ENCODE measurements around the gene EME1.
A peak's percentile ranks its signal among the peaks of the same experiment; 100 is the strongest.
"Not testable (repeated sequence)": the region's sequence is repeated elsewhere in the genome, so short reads cannot be mapped to it uniquely, and the experiment has no call there.

Gene EME1

DNA sequence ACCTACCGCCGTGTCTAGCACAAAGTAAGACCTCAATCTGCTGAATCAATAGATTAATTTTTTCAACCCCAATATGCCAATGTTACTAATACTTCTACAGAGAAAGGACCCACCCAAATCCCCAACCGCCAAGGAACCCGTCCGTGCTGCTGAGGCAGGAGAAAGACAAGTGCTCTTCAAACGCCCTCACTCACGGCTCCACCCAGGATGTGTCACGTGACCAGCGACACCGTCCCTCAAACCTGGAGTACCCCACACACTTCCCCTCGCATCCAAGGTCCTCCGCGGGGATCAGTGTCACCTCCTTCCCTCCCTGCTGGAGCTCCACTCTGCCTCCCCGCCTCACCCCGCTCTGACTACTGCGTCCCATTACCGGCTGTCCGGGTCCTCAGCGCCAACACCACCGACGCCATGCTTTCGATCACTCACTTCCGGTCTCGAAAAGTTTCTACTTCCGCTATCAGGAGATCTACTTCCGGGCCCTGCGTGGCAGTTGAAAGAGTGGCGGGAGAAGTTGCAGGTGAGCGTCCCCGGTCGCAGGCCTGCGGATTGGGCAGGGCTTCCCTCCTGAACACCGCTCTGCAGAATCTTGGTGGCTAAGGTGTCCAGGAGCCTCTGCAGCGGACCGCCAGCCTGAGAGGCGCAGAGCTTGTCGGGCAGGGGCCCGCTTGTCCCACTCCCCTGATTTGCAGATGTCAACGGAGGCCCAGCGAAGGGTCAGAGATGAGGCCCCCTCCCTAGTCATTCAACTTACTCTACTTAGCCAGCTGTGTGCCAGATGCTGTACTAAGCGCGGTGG lies at the start of gene EME1, which contains the start of gene MRPL27:
TSS of gene EME1 (plus strand) at position 472 of the 799 bp plus-strand sequence. CDS start 1,980 bp downstream, outside the sequence.
TSS of gene MRPL27 (minus strand) at position 427 of the 799 bp plus-strand sequence. CDS start at position 413, 14 bp downstream.
- peak; percentile 76 for DNase-seq (ENCODE audit: low read depth)

- DNase-seq (ENCODE audit: low read depth) = no peak
Observed at GRCh38 chr17:50325906-50326305, 47.1 kb upstream of the EME1 start.

GRCh38 chr17:50326831-50327364 lies 46.1 kb upstream of the EME1 start:
- DNase-seq (ENCODE audit: low read depth) = no peak

DNA sequence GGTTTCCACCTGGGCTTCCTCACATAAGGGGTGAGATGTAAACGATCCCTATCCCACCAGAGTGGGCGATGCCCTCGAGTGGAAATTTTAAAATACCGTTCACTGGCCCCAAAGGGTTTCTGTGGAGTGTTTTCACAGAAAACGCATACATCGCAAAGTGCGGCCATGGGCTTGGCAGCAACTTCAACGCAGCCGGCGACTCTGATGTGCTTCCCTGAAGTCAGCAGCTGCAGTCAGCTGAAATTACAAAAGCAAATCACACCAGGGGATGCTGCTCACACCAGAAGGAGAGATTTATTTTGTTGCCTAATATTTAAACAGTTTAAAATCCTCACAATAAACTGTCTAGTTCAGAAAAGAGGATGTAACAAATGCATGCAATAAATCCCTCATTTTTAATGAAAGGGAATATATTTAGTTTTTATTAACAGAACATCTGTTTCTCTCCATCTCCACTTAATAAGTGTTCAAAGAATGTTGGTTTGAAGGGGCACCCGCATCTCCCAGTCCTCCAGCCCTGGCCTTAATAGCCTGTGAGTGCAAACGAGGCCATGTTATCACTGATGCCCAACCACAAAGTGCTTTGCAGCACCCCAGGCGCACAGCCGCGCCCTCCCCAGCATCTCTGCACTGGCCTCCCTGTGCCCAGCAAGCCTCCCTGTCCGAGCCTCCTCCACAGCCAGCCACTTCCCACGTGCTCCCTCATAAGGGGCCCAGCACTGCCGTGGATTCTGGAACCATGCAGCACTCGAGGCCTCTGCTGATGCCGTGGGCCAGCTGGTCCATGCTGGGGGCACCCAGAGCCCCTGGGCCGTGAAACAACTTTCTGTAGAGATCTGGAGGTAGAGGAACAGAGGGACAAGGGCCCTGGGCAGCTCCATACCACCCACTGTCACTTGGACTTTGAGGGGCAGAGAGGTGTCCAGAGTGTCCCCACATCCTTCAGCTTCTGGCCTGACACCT lies 44.4 kb upstream of the EME1 start:
- no peak for DNase-seq (ENCODE audit: low read depth)

DNA sequence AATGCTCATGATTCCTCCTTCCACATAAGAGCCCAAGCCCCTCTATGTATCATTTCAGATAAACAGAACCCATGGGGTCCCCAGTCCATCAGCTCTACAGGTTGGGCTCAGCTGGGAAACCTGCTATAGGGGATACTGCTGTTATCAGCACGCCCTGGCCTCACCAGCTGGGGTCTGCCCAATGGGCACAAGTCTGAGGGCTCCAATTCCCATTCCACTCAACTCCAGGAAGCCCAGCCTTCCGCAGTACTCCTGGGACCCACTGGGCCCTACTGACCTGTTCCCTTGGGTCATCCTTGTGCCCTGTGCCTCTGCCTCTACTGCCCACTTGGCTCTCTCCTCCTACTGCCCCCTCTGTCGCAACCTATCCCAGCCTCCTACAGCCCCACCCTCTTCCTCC lies 43.3 kb upstream of the EME1 start:
- DNase-seq (ENCODE audit: low read depth) = no peak

DNA sequence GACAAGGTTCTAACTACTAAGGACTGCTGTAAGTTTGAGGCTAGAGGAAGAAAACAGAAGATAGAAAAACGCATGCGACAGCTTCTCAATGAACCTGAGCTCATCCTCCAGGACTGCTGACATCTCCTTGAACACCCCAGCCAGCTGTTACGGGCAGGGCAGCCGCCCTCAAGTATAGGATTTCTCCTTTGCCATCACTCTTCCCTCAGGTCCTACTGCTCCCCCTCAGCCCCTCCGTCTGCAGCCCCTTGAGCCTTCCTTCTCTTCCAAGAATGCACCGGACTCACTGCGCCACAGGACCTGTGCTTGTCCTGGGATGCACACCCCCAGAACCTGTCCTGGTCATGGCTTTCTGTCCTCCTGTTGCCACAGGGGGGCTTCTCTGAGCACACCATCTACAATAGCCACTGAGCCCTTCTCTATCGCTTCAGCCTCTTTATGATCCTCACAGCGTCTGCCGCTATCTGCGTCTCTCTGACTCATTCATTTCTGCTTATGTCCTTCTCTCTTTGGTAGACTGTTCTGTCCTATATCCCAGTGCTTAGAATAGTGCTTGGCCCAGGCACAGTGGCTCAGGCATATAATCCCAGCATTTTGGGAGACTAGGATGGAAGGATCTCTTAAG lies 42.8 kb upstream of the EME1 start:
- no peak for DNase-seq (ENCODE audit: low read depth)

- no peak for DNase-seq (ENCODE audit: low read depth)
Observed at GRCh38 chr17:50331085-50331791, 41.8 kb upstream of the EME1 start.

DNA sequence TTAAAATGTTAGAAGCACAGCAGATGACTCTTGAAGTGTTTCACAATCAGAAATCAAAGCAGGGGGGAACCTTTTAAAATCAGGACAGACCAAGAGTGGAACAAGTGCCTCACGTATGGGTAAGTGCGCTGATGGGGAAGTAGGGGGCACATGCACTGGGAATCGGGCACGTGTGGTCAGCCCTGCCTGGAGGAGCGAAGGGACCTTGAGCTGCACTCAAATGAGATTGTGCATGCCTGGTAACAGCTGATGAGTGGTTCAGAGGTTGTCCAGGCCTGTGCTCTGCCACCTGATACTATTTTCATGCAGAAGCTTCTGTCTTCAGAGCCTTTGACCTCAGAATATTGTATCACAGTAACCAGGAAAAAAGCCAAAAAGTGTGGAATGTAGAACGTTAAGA lies 40.8 kb upstream of the EME1 start:
- DNase-seq (ENCODE audit: low read depth) = no peak

DNA sequence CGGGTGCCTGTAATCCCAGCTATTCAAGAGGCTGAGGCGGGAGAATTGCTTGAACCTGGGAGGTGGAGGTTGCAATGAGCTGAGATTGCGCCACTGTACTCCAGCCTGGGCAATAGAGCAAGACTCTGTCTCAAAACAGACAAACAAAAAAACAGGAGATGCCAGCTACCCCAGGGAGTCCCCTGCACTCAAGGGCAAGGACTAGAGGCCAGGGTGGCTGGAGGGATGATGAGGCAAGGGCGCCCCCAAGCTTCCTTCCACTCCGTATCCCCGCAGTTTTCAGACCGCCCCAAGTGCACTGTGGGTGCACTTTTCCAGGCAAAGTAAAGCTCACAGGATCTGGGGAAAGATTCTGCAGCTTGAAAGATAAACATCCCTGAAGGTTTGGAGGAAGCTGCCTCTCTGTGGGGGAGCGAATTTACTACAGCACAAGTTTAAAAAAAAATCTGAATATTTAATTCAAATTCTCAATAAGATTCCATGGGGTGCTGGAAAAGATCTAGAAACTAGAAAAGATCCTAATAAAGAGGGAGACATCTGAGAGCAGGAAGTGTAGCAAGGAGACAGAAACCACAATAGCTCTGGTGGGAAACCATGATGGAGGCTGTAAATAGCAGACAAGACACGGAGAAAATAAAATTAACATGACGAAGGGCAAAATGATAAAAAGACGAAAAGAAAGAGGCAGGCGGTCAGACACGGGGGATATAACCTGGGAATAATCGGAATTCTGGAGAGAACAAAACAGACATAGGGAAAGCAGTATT lies 39.6 kb upstream of the EME1 start:
- DNase-seq (ENCODE audit: low read depth) = not testable (repeated sequence)

- peak; percentile 78 for DNase-seq (ENCODE audit: low read depth)
Observed at GRCh38 chr17:50337956-50338355, 35.1 kb upstream of the EME1 start.

- DNase-seq (ENCODE audit: low read depth) = no peak
Observed at GRCh38 chr17:50338645-50339044, 34.4 kb upstream of the EME1 start.

DNA sequence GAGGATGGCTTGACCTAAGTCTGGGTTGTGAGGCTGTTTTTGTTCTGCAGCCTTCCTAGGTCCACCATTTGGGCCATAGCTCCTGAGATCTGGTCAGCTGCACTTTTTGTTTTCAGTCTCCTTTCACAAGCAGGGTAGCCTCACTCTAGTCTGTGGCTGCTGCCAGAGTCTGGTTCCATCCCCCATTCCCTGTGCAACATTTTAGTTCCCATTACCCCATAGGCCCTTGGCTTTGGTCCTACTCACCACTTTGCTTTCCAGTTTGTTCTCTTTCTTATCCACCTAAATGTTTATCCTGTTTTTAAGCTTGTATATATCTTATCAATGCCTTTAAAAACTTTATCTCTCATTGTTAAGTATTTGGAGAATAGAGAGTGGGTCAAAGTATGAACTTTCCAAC lies 33.6 kb upstream of the EME1 start:
- no peak for DNase-seq (ENCODE audit: low read depth)

DNA sequence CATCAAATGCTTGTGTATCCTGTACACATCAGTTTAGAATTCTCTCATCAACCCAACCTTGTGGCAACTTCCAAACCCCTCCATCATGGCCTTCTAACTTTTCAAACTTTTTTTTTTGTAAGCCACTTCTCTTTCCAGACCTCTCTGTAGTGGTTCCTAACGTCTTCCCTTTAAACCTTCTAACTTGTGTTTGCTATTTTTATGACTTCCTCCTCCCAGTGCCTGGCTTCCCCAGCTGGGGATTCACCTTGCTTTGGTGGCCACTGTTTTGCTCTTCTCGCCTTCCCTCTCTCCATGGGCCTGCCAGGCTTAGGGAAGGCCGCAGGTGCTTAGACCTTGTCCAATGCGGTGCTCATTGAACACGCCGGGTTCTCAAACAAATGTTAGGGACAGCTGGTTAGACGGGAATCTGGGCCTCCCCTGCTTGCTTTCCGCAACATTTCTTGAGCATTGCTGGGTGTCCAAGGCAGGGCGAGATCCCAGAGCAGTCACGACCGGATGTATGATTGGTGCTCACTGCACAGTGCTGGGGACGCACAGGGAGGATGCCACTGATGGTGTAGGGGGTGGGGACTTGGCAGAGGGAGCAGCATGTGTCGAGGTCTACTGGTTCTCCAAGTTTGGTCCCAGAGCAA lies 28.2 kb upstream of the EME1 start:
- no peak for DNase-seq (ENCODE audit: low read depth)

DNA sequence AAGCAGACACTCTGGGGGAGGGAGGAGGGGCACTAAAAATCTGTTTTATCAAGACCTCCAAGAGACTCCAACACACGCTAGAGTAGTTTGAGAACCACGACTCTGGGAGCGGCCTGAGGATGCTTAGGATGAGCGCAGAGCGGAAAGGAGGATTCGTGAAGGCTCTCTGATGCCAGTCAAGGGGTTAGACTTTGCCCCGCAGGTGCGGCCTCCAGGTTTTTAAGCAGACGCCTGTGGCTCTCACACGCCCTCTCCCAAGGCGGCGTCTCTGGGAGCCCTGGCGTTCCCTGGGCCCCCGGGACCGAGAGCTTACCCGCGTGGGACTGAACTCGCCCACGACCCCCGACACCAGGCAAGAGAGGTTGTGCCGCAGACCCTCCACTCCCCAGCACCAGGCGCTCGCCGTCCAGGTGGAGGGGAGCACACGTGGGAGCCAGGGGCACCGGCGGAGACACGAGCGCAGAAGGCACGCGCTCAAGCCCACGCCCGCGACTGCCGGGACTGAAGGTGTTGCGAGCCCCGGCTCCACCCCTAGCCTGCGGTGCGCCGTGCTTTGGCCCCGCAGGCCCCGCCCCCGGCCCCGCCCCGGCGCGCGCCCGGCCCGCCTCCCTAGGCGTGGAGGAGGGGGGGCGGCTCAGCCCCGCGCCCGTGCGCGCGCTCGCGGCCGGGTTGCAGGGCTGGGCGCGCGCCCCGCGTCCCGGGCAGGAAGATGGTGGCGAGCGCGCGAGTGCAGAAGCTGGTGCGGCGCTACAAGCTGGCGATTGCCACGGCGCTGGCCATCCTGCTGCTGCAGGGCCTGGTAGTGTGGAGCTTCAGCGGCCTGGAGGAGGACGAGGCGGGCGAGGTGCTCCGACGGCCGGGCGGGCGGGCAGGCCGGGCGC lies 27.4 kb upstream of the EME1 start, which contains the start of gene XYLT2:
TSS of gene XYLT2 (plus strand) at position 695 of the 881 bp plus-strand sequence. CDS start at position 710, 15 bp downstream.
- DNase-seq (ENCODE audit: low read depth) = peak; percentile 75

DNA sequence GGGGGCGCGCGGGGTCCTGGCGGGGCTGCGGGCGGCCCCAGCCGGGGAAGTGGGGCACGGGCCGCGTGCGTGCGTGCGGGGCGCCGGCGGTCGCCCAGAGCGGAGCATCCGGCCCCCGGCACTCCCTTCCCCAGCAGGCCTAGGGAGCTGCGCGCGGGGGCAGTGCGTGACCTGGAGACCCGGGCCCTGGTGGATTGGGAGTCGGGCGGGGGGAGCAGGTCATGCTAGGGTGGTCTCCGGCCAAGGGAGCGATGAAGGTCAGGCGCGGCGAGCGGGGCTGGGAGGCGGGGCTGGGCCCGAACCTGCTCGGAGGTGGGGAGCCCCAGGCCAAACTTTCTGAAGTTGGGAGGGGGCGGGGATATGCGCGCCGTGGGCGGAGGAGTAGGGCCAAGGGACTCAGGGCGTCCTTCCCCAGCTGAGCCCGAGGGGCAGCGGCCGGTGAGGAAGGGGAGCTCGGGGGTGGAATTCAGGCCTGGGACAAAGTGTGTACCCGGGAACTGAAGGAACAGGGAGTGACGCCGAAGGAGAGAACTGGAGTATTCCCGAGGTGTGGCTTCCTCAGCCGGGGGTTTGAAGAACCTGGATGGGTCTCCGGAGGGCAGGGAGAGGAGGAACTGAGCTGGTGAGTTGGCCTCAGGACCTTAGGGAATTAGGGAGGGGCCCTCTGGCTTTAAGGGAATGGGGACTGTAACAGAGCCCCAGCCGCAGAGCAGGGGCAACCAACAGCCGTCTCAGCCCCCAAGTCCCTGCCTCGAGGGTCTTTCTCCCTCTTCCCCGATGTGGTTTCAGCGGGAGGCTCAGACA lies 26.5 kb upstream of the EME1 start:
- DNase-seq (ENCODE audit: low read depth) = peak; percentile 36

GRCh38 chr17:50347117-50347893 lies 25.7 kb upstream of the EME1 start:
- DNase-seq (ENCODE audit: low read depth) = no peak

DNA sequence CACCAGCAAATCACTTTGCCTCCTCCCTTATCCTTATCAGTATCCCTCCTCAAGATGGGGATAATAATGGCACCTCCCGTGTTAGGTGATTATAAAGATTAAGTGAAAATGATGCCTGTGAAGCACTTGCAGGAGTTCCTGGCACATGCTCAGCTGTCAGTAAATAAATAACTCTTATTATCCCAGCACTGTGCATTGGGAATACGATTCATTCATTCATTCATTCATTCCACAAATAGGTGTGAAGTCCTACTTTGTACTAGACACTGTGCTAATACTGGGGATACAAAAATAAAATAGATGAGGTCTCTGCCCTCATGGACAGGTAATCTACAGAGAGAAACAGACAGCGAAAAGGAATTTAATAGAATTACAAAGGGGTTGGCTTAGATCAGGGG lies 25.1 kb upstream of the EME1 start:
- DNase-seq (ENCODE audit: low read depth) = no peak
